ENCODE data around the gene ITSN1.

The ITSN1 gene

GRCh38 chr21:33870768-33871167 is 228.5 kb downstream of the ITSN1 start:
- TF ChIP-seq, protein P1, sequence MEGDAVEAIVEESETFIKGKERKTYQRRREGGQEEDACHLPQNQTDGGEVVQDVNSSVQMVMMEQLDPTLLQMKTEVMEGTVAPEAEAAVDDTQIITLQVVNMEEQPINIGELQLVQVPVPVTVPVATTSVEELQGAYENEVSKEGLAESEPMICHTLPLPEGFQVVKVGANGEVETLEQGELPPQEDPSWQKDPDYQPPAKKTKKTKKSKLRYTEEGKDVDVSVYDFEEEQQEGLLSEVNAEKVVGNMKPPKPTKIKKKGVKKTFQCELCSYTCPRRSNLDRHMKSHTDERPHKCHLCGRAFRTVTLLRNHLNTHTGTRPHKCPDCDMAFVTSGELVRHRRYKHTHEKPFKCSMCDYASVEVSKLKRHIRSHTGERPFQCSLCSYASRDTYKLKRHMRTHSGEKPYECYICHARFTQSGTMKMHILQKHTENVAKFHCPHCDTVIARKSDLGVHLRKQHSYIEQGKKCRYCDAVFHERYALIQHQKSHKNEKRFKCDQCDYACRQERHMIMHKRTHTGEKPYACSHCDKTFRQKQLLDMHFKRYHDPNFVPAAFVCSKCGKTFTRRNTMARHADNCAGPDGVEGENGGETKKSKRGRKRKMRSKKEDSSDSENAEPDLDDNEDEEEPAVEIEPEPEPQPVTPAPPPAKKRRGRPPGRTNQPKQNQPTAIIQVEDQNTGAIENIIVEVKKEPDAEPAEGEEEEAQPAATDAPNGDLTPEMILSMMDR (IDR thresholded peaks at IDR 0.05; ENCODE audit: extremely low read depth, missing control alignments), result no peak
- DNase-seq (ENCODE audit: low spot score), result no peak

DNA sequence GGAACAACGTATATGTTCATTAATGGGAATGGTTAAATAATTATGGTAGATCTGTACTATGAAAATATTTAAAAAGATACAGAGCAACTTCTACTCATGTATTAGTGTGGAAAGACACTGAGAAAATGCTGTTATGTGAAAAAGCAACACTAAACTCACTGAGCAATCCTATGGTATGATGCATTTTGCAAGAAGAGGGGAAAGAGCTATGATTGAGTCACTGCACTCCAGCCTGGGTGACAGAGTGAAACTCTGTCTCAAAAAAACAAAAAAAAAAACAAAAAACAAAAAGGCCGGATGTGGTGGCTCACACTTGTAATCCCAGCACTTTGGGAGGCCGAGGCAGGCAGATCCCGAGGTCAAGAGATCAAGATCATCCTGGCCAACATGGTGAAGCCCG is 228.9 kb downstream of the ITSN1 start:
- TF ChIP-seq, protein P1 (IDR thresholded peaks at IDR 0.05; ENCODE audit: extremely low read depth, missing control alignments), result no peak
- no peak for DNase-seq (ENCODE audit: low spot score)

DNA sequence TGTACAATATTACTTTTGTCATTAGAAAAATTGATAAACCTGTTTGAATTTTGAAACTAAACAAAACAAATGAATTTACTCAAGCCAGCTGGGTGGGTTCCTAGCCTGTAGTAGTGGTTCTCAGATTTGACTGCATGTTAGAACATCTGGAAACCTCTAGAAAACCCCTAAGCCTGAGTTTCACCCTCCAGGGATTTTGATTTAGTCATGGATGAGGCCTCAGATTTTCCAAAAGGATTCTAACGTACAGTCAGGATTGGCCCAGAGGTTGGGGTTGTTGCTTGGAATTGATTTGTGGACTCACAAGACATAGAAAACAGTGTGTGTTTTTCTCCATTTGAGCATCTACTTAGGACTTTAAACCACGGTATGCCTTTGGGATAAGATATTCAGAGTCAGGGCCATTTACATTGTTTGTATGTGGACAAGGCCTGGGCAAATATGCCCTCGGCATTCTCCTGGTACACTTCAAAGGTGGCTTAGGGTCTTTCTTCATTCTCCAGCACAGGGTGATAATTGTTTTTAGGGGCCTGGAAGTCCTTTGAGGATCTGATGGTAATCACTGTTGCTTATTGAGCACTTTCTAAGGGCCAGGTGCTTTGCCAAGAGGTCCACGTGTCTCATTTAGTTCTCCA is 230.7 kb downstream of the ITSN1 start:
- TF ChIP-seq, protein P1 (IDR thresholded peaks at IDR 0.05; ENCODE audit: extremely low read depth, missing control alignments), result no peak
- no peak for DNase-seq (ENCODE audit: low spot score)

GRCh38 chr21:33874161-33874560 is 231.9 kb downstream of the ITSN1 start:
- DNase-seq (ENCODE audit: low spot score), result no peak
- TF ChIP-seq, protein P1 (IDR thresholded peaks at IDR 0.05; ENCODE audit: extremely low read depth, missing control alignments), result no peak

- DNase-seq (ENCODE audit: low spot score), result no peak
- TF ChIP-seq, protein P1 (IDR thresholded peaks at IDR 0.05; ENCODE audit: extremely low read depth, missing control alignments), result no peak
Observed at GRCh38 chr21:33875026-33875695, 232.9 kb downstream of the ITSN1 start.

- DNase-seq (ENCODE audit: low spot score), result no peak
- TF ChIP-seq, protein P1 (IDR thresholded peaks at IDR 0.05; ENCODE audit: extremely low read depth, missing control alignments), result no peak
Observed at GRCh38 chr21:33878824-33879223, 236.5 kb downstream of the ITSN1 start.

DNA sequence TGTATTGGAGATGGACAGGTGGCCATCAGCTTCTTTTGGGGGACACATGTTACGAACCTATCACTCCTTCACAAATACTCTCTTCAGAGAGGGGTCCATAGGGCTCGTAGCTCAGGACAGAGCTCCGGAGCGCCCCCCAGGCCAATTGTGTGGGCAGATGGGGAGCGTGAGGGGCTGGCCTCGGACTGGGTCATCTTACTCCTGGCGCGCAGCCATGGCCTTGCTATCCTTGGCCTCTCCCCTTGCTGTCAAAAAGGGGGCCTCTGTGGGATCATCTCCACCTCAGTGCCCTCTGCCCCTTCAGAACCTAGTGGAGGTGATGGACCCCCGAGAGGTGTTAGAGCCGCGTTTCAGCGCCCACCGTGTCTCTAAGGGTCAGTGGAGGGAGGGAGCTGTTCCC is 238.3 kb downstream of the ITSN1 start:
- TF ChIP-seq, protein P1 (IDR thresholded peaks at IDR 0.05; ENCODE audit: extremely low read depth, missing control alignments), result no peak
- DNase-seq (ENCODE audit: low spot score), result no peak

Measured in GM20000 (cell line).